ENCODE data around the gene RXFP3.

The RXFP3 gene

DNA sequence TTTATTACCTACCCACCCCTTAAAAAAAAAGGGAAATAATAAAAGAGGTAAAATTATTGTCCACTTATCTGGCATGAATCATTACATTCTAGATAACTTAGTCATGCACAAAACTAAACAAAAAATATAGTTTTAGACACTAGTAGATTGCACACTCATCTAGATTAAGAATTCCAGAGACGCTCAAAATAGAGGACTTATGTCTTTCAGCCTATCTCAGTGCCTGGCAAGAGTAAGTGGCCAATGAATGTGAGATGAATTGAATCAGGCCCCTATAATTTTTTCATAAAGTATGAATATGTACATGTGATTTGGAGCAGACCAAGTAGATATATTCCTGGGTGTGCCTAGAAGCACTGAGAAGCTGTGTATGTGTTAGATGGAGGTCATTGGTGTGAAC is 2.0 kb upstream of the RXFP3 start:
- H3K4me1 ChIP-seq (ENCODE audit: insufficient read depth, low read length, poor library complexity, severe bottlenecking), result no peaks in the 10 kb centered on the region
- no peak overlapping the region for H2AFZ ChIP-seq (ENCODE audit: low read length)
- no peak overlapping the region for H3K4me2 ChIP-seq (ENCODE audit: low read depth, low read length, poor library complexity, severe bottlenecking)

DNA sequence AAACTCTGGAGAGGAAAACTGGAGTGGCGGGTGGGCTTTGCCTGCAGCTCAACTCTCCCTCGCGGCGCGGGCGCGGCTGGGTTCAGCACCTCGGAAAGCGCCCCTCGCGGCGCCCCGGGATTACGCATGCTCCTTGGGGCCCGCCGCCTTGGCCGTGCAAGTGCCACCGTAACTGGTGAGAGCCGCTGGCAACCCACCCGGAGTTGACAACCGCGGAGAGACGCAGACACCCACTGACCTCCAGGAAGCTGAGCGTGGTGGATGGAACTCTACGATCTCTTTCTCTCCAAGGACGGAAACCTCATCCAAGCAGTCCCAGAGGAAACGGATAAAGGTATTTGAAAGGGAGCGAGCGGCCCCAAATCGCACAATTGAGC is 194 bp upstream of the RXFP3 start:
- TF ChIP-seq EZH2phosphoT487 (IDR thresholded peaks at IDR 0.05; ENCODE audit: borderline replicate concordance), result no peak
- TF ChIP-seq, protein P1, sequence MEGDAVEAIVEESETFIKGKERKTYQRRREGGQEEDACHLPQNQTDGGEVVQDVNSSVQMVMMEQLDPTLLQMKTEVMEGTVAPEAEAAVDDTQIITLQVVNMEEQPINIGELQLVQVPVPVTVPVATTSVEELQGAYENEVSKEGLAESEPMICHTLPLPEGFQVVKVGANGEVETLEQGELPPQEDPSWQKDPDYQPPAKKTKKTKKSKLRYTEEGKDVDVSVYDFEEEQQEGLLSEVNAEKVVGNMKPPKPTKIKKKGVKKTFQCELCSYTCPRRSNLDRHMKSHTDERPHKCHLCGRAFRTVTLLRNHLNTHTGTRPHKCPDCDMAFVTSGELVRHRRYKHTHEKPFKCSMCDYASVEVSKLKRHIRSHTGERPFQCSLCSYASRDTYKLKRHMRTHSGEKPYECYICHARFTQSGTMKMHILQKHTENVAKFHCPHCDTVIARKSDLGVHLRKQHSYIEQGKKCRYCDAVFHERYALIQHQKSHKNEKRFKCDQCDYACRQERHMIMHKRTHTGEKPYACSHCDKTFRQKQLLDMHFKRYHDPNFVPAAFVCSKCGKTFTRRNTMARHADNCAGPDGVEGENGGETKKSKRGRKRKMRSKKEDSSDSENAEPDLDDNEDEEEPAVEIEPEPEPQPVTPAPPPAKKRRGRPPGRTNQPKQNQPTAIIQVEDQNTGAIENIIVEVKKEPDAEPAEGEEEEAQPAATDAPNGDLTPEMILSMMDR (conservative IDR thresholded peaks at IDR 0.05; ENCODE audit: low read length), result no peak
- H3K27me3 ChIP-seq (ENCODE audit: insufficient read depth, low read length, poor library complexity, severe bottlenecking), result peaks cover 5% of the 10 kb centered on the region
- no peaks in the 10 kb centered on the region for H3K9me3 ChIP-seq (ENCODE audit: insufficient read depth, low read depth, low read length)
- H3K79me2 ChIP-seq (ENCODE audit: insufficient read depth, low read length), result no peaks in the 10 kb centered on the region
- no peaks in the 10 kb centered on the region for H3F3A ChIP-seq (ENCODE audit: low read depth)
- no peak overlapping the region for H3K4me2 ChIP-seq (ENCODE audit: low read depth, low read length, poor library complexity, severe bottlenecking)
- no peaks in the 10 kb centered on the region for H3K4me1 ChIP-seq (ENCODE audit: insufficient read depth, low read length, poor library complexity, severe bottlenecking)
- no peaks in the 10 kb centered on the region for H3K36me3 ChIP-seq (ENCODE audit: insufficient read depth, low read length)
- H4K20me1 ChIP-seq (ENCODE audit: insufficient read depth, low read length, poor library complexity, severe bottlenecking), result no peaks in the 10 kb centered on the region
- no peak overlapping the region for H3K9ac ChIP-seq (ENCODE audit: low read depth, low read length, poor library complexity, severe bottlenecking)
- no peak overlapping the region for H2AFZ ChIP-seq (ENCODE audit: low read length)
- H3K4me3 ChIP-seq (ENCODE audit: low read length, poor library complexity, severe bottlenecking), result no peak overlapping the region
- no peaks in the 10 kb centered on the region for H3K9me2 ChIP-seq (replicated peaks; ENCODE audit: low read depth, low read length)

More for the DNA sequence above, 2.0 kb upstream of the RXFP3 start:
- no peaks in the 10 kb centered on the region for H3K36me3 ChIP-seq (ENCODE audit: insufficient read depth, low read length)
- H3F3A ChIP-seq (ENCODE audit: low read depth), result no peaks in the 10 kb centered on the region
- no peaks in the 10 kb centered on the region for H4K20me1 ChIP-seq (ENCODE audit: insufficient read depth, low read length, poor library complexity, severe bottlenecking)
- H3K9ac ChIP-seq (ENCODE audit: low read depth, low read length, poor library complexity, severe bottlenecking), result no peak overlapping the region
- H3K4me3 ChIP-seq (ENCODE audit: low read length, poor library complexity, severe bottlenecking), result no peak overlapping the region
- H3K27me3 ChIP-seq (ENCODE audit: insufficient read depth, low read length, poor library complexity, severe bottlenecking), result no peaks in the 10 kb centered on the region
- TF ChIP-seq, protein P1 (conservative IDR thresholded peaks at IDR 0.05; ENCODE audit: low read length), result no peak
- TF ChIP-seq EZH2phosphoT487 (IDR thresholded peaks at IDR 0.05; ENCODE audit: borderline replicate concordance), result no peak
- H3K79me2 ChIP-seq (ENCODE audit: insufficient read depth, low read length), result no peaks in the 10 kb centered on the region
- H3K9me3 ChIP-seq (ENCODE audit: insufficient read depth, low read depth, low read length), result no peaks in the 10 kb centered on the region
- H3K9me2 ChIP-seq (replicated peaks; ENCODE audit: low read depth, low read length), result no peaks in the 10 kb centered on the region

DNA sequence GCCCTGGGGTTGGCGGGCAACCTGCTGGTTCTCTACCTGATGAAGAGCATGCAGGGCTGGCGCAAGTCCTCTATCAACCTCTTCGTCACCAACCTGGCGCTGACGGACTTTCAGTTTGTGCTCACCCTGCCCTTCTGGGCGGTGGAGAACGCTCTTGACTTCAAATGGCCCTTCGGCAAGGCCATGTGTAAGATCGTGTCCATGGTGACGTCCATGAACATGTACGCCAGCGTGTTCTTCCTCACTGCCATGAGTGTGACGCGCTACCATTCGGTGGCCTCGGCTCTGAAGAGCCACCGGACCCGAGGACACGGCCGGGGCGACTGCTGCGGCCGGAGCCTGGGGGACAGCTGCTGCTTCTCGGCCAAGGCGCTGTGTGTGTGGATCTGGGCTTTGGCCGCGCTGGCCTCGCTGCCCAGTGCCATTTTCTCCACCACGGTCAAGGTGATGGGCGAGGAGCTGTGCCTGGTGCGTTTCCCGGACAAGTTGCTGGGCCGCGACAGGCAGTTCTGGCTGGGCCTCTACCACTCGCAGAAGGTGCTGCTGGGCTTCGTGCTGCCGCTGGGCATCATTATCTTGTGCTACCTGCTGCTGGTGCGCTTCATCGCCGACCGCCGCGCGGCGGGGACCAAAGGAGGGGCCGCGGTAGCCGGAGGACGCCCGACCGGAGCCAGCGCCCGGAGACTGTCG is 976 bp downstream of the RXFP3 start:
- Histone ChIP-seq H3K4me2 (ENCODE audit: low read depth, low read length, poor library complexity, severe bottlenecking) (no peak overlapping the region), H3K9ac (ENCODE audit: low read depth, low read length, poor library complexity, severe bottlenecking) (no peak overlapping the region), H3K9me3 (ENCODE audit: insufficient read depth, low read depth, low read length) (no peaks in the 10 kb centered on the region), H3K27me3 (ENCODE audit: insufficient read depth, low read length, poor library complexity, severe bottlenecking) (peaks cover 5% of the 10 kb centered on the region), H3F3A (ENCODE audit: low read depth) (no peaks in the 10 kb centered on the region), H2AFZ (ENCODE audit: low read length) (no peak overlapping the region), H4K20me1 (ENCODE audit: insufficient read depth, low read length, poor library complexity, severe bottlenecking) (no peaks in the 10 kb centered on the region), H3K4me3 (ENCODE audit: low read length, poor library complexity, severe bottlenecking) (no peak overlapping the region), H3K79me2 (ENCODE audit: insufficient read depth, low read length) (no peaks in the 10 kb centered on the region), H3K36me3 (ENCODE audit: insufficient read depth, low read length) (no peaks in the 10 kb centered on the region), H3K9me2 (replicated peaks; ENCODE audit: low read depth, low read length) (no peaks in the 10 kb centered on the region), H3K4me1 (ENCODE audit: insufficient read depth, low read length, poor library complexity, severe bottlenecking) (no peaks in the 10 kb centered on the region)
- TF ChIP-seq, protein P1 (conservative IDR thresholded peaks at IDR 0.05; ENCODE audit: low read length), result no peak
- TF ChIP-seq EZH2phosphoT487 (IDR thresholded peaks at IDR 0.05; ENCODE audit: borderline replicate concordance), result no peak

Measured in Loucy (cell line).